Activated CD4-positive, alpha-beta T cell treated with anti-CD3 and anti-CD28 coated beads, Interleukin-2, amount 50 U/mL, for 4 hours (primary cell): ENCODE data around the gene GRHL3.
A peak's percentile ranks its signal among the peaks of the same experiment; 100 is the strongest.

ENCODE experiments used
- DNase-seq, 2 experiments: peaks; one replicate each; pipeline ENCODE4 v3.0.0-alpha.2; 2020

The GRHL3 gene

DNA sequence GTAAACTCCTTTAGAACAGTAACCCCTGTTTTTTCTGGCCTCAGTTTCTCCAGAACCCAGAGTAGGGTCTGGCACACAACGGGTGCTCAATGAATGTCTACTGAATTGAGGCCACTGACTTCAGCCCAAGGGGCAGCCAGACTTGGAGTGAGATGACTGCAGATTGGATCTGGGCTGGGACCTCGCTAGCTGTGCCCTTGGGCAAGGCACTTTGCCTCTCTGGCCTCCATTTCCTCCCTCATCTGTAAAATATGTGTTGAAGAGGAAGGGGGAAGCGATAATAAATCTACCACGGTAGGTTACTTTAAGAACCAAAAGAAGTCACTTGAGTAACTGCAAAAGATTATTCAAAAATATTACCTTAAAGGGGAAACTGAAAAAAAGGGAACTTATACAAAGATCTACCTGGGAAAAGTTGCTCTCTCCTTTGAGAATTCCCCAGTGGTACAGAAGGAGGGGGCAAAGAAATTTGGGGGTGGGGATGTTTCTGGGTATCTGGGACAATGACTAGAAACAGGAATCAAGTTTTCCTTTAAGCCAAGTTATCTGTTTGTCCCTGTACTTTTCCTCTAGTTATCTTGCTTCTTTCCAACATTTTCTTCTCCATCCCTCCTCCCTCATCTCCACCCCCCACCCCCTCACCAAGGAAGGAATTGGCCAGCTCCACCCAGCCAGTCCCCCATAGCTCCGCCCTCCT, 394 bp upstream of the GRHL3 start:
- DNase-seq: no peak

DNA sequence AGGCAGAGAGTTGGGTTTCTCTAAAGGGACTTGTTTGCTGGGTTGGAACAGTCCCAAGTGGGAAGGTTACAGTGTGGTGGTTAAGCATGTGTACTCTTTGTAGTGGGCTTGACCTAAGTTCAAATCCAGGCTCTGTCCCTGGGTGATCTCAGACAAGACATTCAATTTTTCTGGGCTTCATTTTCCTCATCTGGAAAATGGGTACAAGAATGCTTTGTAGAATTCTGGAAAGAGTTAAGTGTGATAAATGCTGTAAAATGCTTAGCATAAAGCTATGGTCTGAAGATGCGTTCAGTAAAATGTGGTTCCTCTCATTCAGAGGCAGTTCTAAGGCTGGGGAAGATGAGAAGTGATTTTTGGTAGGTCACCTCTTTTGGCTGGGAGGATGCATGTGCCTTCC, 805 bp downstream of the GRHL3 start:
- no peak for DNase-seq

DNA sequence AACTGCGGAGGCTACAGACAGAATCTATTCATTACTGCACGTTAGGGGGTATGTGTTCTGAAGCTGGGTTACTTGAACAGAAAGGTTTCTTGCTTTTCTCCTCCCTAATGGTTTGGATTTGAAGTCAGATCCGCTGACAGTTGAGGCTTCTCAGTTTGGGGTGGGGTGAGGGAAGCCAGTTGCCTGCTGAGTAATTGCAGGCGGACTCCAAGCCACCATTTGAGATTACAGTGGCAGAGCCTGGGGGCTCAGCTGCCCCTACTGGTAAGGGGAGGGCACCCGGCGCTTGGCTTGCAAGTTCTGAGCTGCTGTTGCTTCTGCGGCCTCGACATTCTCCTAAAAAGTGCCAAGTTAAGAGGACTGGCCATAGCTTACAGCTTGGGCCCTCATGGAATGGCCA, 2.0 kb downstream of the GRHL3 start:
- DNase-seq: no peak

DNA sequence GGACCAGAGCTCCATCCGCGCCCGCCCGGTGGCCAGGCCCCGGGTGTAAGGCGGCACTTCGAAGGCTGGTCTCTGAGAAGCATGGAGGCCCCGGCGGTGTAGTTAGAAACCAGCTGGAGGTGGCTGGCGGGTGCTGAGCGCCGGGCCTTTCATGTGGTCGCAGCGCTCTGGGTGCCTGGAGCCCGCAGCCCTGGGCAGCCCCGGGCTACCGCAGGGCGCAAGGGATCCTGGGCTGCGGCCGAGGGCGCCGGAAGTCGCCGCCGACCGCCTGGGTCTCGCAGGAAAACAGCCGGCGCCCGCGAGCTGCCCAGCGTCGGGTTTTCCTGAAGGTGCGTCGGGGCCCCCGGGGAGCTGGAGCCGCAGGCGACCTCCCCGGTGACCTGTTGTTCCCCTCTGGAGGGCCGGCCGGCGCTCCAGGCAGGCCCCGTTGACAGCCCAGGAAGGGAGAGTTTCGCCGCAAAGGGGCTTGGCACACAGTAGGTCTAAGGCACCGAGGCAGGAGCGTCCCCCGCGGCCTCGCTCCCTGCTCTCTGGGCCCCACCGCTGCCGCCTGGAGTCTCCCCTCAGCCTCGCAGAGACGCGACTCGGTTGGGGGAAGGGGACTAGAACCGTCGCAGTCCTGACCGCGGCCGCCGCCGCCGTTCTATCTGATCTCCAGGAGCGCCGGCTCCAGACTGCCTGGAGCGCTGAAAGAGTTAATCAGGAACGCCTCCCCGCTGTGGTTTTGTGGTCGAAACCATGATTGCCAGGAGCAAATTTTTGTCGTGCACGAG, 2.7 kb downstream of the GRHL3 start:
- peak; percentile 45 to 46 for DNase-seq

DNA sequence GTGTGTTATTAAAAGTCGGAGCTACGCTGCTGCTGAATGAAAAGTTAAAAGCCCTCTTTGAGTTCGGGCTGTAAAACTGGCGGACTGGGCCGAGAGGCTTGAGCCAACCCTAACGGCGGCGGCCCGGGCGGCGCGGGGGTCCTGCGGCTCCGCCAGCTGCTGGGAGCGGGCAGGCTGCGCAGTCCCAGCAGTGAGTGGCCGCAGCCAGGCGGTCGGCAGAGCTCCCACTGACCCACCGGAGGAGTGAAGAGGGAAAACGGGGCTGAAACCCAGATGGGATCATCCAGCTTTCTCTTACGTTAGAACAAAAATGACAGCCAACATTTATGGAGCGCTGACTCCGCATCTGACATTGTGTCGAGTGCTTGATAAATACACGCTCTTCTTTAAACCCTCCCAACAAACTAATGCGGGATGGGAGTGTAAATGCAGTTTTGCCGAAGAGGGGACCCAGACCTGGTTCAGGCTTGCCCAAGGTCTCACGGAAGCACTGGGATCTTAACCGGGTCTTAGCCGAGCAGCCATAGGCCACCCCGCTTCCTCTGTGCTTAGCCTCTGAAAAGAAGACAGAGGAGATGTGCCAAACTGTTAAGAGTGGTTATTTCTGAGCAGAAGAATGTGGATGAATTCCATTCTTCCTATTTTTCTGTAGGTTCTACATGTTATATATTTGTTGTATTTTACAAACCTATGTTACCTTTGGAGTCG, 3.5 kb downstream of the GRHL3 start:
- no peak for DNase-seq

DNA sequence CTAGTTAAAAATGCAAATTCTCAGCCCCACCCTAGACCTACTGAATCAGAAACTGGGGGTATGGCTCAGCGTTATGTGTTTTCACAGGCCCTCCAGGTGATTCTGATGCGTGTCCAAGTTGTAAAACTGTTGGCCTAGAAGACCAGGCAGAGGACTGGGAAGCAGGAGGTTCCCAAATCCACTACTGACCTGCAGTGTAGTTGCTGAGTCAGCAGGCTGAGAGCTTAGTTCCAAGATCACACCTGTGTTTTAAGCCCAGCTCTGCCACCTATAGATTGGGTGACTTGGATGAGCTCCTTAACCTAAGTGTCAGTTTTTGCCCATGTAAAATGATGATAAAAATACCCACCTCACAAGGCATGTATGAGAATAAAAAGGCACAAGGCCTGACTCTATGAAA, 4.1 kb downstream of the GRHL3 start:
- DNase-seq: no peak

DNA sequence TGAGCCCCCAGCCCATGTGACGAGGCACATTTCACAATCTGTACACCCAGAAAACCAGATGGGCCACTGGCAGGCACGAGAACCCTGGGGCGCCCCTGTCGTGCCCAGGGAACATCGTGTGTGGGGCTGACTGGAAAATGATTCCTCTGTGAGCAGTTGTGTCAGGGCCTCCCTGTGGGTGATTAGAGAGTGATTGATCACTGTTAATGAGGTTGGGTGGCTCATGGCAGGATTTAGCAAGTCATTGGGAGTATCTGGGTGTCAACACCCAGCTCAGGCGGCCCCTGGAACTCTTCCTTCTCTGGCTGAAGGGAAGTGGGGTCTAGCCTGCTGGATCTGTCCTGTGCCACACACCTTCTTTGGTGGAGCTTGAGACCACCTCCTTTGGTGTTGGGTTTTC, 5.7 kb downstream of the GRHL3 start:
- DNase-seq: no peak

DNA sequence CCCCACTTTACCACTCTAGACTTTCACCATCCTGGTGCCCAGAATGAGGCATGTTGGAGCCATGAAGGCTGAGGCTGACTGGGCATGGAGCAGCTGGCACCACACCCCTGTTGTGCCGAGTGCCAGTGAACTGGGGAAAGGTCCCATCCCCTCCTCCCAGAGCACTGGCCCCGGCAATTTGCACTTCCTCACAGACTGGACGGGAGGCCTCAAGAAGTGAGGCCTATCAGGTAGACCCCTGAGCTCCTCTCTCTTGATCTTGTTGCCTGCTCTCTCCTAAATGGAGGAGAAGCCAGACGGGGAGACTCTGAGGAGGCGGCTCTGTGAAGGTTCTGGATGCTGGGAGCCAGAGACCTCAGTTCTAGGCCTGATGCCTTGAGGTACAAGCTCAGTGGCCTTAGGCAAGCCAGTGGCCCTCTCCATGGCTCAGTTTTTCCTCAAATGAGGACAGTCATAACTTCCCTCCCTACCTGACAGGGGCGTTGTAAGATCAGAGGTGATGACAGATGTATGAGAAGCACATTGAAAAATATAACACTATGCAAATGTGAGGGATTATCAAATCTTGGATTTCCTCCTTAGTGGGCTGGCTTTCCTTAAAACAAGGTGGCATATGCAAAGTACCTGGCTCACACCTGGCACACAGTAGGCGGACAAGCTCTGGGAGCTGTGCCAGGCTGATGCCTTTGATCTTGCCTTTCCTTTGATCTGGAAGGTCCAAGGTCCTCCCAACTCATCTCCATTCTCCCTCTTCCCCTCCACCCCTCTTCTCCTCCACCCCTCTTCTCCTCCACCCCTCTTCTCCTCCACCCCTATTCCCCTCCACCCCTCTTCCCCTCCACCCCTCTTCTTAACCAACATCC, 6.7 kb downstream of the GRHL3 start:
- no peak for DNase-seq

DNA sequence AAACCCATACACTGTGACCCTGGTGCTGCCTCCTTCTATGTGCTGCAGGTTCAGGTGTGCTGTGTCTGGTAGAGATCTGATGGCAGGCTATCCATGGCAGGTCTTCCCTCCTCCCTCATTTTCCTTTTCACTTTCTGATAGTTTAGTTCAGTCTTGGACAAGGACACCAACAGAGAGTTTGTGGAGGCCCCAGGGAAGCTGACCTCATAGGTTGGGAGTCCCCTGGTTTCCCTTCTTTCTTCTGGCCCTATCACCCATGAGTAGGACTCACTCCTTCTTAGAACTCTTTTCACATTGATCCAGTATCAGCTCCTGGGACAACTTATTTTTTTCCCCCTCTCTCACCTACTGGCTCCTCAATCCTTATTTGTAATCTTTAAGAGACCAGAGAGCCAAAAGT, 8.3 kb downstream of the GRHL3 start:
- DNase-seq: no peak

DNA sequence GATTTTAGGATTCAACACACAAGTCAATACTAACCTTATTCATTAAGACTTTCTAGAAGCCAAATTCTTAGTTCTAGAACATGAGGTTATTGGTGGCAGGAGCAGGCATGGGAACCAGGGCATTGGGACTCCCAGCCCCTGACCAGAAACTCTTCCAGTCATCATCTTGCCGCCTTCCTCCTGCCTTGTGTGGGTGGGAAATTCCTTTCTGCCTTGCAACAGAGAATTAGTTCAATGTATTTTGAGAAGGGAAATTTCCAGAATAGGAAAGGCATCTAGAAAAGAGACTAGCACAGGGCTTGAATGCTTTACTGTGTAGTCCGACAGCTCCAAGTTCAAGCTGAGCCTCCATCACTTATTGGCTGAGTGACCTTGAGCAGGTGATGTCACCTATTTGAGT, 8.7 kb downstream of the GRHL3 start:
- no peak for DNase-seq

DNA sequence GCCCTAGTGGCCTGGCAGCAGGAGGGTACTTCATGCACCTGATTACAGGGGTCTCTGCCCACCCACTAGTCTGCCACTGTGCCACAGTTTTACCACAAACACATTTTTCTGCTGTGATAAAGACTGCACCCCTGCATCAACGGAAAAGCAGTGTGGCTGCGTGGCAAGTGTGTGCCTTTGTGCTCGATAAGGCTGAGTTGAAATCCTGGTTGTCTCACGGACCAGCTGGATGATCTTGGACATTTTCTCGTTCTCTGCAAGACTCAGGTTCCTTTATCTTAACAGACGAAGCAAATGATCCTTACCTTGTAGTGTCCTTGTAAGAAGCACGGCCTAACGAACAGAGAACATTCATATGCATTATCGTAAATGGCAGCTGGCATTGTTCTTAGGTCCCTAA, 10.2 kb downstream of the GRHL3 start:
- DNase-seq: no peak

DNA sequence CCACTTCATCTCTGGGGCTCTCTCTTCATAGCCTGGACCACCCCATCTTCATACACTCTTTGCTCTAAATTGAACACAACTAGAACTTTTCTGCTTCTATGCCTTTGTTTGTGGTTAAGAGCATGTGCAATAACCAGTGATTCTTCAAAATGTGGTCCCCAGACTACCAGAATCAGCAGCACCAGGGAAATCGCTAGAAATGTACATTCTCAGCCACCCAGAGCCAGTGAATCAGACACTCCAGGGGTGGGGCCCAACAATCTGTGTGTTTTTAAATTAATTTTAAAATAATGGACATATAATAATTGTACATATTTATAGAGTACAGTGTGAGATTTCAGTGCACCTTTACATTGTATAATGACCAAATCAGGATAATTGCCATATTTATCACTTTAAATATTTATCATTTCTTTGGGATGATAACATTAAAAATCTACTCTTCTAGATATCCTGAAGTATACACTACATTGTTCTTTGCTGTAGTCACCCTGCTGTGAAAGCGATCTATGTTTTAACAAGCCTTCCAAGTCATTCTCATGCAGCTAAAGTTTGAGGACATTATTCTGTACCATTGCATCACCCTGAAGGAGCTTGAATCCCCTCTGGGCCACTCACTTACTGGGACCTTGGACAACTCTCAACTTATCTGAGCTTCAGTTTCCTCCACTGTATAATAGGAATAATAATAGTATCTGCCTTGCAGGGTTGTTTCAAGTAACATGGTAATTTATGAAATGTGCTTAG, 10.8 kb downstream of the GRHL3 start:
- DNase-seq: no peak

DNA sequence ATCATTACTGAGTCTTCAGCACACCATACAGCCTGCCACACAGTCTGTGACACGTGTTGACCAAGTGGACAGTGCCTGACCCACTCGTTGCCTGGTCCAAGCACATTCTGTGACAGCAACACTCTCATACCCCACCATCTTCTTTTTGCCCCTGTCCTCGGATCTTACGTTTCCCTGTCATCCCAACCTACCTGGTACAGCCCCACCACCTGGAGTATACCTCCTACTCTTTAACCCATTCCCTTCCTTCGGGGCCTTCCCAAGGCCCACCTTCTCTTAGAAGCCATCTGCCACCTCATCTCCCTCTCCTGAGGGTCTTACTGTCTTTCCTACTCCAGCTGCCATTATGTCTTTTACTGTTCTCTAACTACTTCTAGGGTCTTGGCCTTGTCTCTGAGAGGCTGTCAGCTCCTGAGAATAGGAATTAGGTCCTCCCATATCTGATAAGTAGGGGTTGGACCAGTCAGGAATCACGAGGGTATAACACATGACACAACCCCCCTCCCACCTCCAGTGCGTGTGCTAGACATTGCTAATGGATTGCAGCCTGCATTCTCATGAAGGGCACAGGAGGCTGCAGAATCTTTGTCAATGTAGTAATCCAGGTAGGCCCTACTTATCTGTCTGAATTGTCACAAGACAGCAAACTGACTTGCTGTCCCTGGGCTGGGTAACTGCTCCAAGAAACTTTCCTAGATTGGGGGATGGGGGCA, 13.0 kb downstream of the GRHL3 start:
- no peak for DNase-seq

DNA sequence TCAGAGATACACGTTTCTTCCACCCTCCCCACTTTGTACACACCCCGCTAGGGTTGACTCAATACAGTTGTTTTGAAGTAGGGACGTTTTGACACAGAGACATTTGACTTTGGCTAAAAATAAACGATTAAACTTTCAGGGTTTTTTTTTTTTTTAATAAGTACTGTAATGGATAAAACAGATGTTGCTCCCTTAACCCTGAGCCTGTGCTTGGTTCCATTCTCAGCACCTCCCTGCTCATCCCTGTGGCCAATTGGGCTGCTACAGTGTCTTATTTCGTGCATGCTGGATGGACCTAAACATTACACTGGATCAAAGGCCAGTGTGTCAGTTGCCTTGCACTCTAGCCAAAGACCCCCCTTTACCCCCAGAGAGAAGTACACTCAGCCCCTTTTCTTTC, 16.9 kb downstream of the GRHL3 start:
- no peak for DNase-seq

DNA sequence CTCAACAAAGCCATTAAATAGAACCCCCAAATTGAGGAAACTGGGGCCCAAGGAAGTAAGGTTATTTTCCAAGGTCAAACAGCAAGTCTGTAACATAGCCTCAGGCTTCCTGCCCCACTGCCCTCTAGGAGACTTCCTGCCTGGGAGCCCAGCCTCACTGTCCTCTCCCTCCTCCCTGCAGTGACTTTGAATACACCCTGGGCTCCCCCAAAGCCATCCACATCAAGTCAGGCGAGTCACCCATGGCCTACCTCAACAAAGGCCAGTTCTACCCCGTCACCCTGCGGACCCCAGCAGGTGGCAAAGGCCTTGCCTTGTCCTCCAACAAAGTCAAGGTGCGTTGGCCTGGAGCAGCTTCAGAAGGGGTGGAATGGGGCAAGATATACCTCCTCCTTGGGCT, 18.3 kb downstream of the GRHL3 start:
- DNase-seq: no peak

DNA sequence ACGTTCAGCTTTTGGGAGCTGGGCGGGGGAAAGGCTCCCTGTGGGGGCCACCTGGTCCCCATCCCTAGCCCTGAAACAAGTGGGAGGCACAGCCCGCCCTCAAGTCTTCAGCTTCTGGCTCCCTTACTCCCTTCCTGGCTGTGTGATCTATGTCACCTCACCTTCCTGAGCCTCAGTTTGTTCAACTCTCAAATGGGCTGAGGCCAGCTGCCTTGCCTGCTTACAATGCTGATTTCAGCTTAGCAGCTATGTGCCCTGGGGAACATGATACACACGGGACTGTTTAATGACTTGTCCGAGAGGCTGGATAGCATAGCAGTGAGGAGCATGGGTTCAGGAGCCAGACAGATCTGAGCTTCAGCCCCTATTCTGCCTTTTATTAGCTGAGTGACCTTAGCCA, 19.3 kb downstream of the GRHL3 start:
- DNase-seq: no peak

DNA sequence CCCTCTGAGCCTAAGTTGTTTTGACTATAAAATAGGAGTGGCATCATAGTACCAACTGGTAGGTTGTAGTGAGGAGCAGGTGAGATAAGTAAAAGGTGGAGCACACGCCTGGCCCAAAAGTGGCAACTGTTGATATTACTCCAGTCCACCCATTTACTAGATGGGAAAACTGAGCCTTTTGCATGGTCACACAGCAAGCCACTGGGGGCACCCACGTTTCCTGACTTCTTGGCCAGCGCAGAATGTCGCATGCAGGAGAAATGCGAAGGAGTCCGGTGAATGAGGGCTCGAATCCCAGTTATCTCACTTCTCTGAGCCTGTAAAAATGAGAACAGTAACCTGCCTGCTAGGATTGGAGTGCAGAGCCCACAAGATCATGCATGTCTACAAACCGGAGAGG, 20.8 kb downstream of the GRHL3 start:
- DNase-seq: no peak

DNA sequence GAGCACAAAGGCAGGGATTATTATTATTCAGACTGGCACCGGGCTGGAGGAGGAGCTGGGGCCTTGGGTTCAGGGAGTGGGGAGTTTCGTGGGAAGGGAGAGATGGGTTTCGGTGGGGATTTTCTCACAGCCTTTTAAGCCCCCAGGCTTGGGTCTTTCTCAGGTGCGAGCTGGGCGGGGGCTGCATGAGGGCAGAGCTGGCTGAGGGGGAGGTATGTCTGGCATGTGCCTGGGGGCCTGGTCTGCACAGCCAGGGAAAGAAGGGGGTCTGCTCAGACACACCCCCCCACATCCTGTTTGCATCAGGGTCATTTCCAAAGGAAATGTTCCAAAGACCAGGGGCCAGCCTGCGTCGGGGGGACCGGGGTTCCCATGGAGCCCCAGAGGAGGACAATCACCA, 21.6 kb downstream of the GRHL3 start:
- no peak for DNase-seq

DNA sequence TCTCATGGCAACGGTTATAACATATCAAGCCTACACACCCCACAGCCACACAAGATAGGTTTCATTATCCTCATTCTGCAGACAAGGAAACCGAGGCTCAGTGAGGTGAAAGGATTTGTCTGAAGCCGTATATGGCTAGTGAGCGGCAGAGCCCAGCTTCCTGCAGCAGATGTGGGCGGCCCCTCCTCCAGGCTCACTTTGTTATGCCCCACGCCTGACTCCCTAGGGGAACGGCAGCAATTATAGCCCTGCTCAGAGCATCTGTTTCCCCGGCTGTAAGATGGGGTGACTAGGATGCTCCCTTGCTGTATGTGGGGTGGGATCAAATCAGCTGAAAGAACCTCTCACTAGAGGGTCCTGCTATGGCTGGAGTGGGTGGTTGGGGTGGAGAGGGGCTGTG, 22.1 kb downstream of the GRHL3 start:
- DNase-seq: no peak

DNA sequence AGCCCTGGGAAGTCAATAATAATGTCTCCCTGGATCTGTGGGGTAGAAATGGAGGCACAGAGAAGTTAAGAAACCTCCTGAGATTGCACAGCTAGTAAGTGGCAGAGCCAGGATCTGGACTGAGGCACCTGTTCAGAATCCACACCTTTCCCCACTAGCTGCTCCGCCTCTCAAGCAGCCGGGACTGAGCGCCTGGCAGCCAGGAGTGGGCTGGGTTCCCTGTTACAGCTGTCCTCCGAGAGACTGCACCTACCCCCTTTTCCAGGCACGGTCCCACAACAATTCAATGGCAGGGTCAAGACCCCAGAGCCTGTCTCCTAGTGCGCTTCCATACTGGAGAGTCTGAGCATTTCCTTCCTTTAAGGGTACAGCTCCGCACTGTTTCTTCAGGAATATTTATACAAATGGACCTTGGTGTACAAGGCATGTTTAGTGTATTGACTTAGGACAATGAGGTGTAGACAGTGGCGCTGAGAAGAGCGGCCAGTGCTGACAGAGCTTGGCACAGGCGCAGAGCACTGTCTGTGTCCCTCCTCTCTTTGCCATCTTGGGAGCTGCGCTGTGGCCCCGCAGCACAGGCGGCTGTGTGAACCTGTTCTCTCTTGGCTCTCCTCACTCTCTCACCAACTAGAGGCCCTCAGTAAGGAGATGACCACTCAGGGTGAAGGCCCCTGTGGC, 24.4 kb downstream of the GRHL3 start:
- no peak for DNase-seq

DNA sequence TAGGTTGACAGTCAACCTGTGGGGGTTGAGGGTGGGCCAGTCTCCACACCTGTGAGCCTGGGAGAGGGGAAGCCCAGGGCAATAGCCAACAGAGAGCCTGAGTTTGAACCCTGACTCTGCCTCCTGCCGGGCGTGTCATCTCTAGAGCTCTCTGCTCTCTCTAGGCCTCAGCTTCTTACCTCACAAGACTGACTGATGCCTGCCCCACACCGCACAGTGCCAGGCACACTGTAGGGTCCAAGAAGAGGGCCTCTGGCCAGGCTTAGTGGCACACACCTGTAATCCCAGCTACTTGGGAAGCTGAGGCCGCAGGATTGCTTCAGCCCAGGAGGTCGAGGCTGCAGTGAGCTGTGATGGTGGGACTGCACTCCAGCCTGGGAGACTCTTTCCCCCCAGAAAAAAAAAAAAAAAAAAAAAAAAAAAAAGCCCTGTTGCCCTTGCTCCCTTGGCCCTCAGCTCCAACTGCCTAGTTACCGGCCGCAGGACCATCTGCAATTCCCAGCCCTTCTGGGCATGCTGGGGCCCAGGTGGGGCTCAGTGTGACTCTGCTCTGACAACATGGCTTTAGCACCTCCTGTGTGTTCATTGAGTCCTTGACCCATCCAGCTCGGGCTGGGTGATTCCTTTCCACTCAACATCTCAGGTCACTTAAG, 25.1 kb downstream of the GRHL3 start:
- DNase-seq: no peak
